ENCODE results near the gene DCDC2.
"Not testable (repeated sequence)": the region's sequence is repeated elsewhere in the genome, so short reads cannot be mapped to it uniquely, and the experiment has no call there.

The DCDC2 gene

DNA sequence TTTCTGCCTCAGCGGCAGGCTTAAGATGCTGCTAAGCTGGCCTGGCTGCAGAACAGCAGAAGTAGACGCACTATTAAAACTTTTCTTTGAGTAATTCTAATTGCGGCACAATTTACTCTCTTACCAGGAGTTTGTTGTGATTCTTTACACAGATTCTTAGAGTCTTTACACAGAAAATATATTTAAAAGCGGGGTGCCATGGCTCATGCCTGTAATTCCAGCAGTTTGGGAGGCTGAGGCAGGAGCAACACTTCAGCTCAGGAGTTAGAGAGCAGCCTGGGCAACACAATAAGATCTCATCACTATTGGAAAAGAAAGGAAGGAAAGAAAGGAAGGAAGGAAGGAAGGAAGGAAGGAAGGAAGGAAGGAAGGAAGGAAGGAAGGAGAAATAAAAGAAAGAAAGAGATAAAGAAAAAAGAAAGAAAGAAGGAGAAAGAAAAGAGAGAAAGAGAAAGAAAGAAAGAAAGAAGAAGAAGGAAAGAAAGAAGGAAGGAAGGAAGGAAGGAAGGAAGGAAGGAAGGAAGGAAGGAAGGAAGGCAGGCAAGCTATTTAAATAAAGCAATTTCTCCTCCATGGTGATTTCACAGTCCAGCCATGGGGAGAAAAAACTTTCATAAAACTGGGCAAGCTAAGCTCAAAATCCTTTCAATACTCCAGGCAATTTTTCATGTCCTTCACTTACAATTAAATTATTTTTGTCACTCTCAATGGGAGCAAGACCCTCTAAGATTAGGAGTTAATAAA lies 23.8 kb upstream of the DCDC2 start:
- no peak for DNase-seq (ENCODE audit: low spot score)

GRCh38 chr6:24378473-24379097 lies 20.7 kb upstream of the DCDC2 start:
- DNase-seq (ENCODE audit: low spot score): no peak

DNA sequence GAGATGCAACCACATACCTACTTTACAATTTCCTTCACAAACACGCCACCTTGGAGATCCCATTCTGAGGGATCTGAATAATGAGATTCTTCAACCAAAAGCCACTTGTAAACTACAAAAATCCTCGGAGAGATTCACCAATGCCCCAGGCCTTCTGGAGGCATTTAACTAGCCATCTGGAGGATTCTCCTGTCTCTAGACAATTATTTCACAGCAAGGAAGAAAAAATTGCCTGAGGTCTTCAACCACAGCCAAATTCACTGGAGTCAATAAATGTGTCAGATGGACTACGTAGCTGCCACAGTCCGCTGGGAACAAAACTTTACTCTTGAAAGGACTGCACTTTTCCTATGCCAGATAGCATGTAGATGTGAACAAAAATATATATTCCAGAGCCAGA lies 19.0 kb upstream of the DCDC2 start:
- DNase-seq (ENCODE audit: low spot score): no peak

GRCh38 chr6:24374612-24375011 lies 16.8 kb upstream of the DCDC2 start:
- DNase-seq (ENCODE audit: low spot score): no peak

DNA sequence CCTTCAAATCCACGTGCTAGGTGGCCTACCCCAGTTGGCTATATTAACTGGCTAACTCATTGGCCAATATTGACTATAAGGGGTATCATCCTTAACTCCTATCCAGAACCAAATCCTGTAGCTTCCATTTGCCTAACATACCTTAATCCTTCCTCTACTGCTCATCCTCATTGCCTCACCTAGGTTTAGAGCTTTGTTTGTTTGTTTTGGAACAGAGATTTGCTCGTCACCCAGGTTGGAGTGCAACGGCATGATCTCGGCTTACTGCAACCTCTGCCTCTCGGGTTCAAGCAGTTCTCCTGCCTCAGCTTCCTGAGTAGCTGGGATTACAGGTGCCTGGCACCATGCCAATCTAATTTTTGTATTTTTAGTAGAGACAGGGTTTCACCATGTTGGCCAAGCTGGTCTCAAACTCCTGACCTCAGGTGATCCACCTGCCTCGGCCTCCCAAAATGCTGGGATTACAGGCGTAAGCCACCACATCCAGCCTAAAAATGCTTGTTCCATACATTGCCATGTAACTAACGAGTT lies 7.3 kb upstream of the DCDC2 start:
- not testable (repeated sequence) for DNase-seq (ENCODE audit: low spot score)

DNA sequence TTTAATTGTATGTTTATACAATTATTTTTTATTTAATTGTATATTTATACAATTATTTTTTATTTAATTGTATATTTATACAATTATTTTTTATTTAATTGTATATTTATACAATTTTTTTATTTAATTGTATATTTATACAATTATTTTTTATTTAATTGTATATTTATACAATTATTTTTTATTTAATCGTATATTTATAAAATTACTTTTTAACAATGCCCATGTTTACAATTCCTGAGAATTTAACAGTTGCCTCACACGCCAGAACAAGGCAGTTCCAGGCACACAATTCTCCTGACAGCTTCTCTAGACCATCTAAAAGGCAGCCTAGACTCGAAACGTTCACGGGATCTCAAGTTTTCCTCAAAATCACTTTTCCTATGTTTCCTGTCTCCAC lies 4.5 kb upstream of the DCDC2 start:
- not testable (repeated sequence) for DNase-seq (ENCODE audit: low spot score)

DNA sequence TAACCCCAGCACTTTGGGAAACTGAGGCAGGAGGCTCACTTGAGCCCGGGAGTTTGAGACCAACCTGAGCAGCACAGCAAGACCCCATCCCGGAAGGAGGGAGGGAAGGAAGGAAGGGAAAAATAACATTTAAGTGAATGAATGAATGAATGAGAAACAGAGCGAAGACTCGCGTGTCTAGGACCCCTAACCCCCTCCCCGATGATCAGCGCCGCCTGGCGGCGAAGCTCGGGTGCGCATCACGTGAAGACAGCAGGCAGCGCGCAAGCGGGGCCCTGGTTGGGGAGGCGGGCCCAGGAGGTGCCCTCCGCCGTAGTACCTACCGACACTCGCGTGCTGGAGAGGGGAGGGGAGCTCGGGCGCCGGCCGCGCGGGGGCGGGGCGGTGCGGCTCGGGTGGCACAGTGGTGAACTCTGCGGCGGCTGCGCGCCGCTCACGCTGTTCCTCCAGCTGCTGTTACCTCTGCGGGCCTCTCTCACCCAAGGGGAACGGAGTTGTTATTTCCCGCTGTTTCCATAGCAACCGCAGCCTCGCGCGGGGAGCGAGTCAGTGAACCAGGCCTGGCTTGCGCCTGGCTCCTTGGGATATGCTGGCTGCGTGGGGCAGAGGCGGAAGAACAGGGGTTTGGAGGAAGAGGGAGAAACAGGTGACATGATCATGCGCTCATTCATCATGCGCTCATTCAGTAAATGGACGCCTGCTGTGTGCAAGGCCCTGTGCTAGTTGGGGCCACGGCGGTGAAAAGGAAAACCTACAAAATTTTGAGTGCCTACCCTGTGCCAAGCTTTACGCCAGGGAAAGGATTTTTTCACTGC lies 2.0 kb upstream of the DCDC2 start:
- peak; percentile 92 for DNase-seq (ENCODE audit: low spot score)

DNA sequence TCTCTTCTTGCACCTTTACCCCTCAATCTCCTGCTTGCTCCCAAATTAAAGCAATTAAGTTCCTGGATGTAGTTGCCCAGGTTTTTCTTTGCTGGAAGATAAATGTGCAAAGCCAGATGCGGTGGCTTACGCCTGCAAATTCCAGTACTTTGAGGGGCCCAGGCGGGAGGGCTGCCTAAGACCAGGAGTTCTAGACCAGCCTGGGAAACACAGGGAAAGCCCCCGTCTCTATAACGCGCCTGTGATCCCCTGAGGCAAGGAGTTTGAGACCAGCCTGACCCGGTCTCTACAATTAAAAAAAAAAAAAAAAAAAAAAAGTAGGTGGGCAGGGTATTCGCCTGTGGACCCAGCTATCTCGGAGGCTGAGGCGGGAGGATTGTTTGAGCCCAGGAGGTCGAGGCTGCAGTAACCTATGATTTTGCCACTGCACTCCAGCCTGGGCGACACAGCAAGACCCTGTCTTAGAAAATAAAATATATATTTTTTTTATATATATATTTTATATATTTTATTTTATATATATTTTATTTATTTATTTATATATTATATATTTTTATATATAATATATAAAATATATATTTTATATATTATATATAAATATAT lies 461 bp upstream of the DCDC2 start:
- DNase-seq (ENCODE audit: low spot score): no peak

DNA sequence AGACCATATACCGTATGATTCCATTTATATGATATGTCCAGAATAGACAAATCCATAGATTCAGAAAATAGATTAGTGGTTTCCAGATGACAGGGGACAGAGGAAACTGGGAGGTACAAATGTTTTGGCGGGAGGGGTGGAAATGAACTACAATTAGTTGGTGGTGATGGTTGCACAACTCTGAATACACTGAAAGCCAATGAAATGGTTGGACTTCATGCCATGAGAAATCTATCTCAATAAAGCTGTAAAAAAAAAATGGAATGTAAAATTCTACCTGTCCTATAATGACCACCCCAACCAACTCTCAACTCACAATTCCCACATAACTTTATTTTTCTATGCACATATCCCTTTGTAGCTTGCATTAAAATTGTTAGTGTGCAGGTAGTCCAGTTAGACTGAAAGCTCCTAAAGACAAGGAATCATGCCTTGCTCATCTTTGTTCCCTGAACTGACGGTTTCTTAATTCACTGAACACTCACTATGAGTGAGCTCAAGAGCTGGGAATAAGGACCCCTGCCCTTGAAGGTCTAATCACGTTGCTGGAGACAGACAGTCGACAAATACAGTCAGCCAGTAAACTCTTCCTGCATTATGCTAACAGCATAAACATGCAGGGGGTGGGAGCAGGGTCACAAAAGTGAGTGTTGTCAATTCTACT lies 1.4 kb downstream of the DCDC2 start:
- DNase-seq (ENCODE audit: low spot score): no peak

DNA sequence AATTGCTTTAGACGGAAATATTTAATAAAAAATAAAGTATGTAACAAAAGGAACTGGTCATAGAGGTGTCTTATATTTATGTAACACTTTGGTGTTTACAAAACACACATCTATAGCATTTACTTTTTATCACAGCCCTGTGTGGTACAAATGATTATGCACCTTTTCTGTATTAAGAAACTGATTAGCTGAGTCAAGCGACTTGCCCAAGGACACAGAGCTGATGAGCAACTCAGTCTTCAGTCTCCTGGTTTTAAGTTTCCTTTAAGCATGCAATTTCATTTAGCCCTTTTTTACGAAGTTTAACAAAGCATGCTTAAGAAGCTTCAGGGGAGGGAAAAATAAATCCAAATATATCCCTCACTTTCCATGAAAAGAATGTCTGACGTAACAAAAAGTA lies 2.5 kb downstream of the DCDC2 start:
- no peak for DNase-seq (ENCODE audit: low spot score)

DNA sequence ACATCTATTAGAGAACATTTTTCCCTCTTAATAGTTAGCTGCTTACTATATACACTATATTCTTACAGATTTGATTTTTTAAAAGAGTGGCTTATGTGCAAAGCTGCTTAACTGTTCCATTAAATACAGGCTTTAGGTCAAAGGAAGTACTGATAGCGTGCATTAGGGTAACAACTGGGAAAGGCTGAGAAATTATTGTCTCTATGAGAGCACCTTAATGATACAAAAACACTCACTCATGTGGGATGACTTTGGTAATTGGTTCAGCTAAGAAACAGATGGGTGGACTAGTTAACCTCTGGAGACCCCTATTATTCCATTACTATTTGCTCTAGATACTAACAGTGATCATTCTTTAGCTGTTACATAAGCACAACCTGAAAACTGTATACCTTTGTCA lies 4.0 kb downstream of the DCDC2 start:
- DNase-seq (ENCODE audit: low spot score): no peak

DNA sequence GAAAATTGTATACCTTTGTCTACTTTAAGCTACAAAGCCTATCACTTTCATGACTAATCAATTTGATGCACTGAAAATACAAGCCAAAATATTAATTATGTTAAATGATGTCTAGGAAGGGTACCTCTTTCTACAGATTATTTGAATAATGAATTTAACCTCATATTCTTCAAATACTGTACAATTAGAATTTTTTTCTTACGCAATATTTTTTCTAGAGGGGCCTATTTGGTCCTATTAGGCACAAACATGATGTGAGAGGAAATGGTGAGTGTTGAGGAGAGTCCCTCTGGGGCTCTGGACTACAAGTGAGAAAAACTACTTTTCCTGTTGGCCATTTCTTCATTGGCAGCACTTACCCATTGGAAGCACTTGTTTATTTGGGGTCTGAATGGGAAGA lies 5.4 kb downstream of the DCDC2 start:
- no peak for DNase-seq (ENCODE audit: low spot score)

DNA sequence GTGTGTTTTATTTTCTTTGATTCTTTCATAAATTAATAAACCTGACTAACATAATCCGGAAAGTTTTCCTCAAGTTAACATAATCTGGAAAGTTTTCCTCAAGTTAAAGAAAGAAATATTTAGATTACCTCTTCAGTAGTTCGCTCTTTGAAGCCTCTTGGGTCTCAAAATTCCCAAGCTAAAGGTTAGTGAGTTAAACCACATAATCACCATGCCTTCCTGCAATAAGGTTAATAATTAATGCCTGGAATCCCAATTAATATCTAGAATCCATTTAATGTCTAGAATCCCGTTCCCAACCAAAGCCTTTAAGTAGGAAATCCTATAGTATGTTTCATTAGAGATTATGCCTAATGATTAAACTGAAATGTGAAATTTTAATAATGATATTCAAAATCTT lies 12.9 kb downstream of the DCDC2 start:
- DNase-seq (ENCODE audit: low spot score): no peak

DNA sequence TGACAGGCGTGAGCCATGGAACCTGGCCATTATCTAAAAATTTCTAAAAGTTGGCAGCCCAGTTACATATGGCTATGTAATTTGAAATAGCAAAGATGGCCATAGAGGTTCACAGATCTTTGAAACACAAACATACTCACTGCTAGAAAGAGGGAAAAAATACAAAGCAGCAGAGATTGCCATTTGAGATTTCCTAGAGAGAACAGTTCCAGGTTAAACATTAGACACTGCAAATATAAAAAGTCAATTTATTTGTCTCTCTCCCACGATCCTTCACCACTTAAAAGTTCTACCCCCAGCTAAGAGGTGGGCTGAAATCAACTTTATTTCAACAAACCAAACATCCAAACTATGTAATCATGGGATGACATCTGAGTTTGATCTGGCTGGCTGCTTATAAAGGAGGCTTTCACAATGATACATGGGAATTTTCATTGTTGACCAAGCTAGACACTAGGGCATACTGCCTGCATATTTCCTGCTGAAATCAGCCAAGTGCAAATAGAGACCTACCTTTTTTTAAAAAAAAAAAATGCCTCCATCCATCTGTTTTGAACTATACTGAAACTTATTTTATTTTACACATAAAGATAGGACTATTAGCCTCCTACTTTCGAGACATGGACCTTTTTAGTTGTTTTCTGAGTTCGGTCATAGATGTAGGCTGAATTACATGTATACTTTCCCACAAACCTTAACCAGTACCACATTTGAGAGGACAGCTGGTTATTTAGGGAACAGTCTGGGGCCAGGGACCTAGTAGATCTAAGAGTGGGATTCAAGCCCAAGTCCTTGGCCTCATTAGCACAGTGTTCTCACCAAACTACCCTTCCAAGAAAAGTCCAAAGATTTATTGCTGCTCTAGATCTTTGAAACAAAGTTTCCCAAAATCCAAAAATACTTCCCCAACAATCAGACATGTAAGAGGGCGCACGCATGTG lies 16.6 kb downstream of the DCDC2 start:
- no peak for DNase-seq (ENCODE audit: low spot score)

DNA sequence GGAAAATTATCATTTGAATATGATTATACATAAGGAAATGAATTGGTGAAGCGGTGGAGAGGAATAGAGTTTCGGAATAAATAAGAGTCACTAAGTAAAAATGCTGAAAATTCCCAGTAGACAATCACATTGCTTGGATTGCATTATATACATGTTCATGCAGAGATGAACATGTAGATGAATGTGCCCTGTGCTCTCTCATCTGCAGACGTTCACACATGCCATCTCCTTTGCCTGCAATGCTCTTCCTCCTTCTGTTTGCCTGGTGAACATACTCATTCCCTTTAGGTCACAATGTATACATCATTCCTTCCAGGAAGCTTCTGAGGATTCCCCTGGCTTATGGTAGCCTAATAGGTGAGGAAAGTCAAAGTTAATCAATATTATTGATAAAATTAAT lies 17.9 kb downstream of the DCDC2 start:
- no peak for DNase-seq (ENCODE audit: low spot score)

DNA sequence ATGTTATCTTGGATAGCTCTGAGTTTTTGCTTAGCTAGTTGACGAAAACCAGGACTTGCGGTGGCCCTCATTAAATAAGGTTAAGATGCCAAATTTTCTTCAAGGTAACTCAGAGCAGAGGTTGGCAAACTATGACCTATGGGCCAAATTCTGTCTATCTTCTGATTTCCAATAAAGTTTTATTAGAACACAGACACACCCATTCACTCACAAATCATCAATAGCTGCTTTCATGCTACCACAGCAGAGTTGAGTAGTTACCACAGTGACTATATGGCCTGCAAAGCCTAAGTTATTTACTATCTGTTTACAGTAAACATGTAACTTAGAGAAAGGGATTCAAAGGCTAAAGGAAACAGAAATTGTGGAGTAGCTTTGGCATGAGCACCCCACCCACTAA lies 23.6 kb downstream of the DCDC2 start:
- no peak for DNase-seq (ENCODE audit: low spot score)

GRCh38 chr6:24332317-24332716 lies 25.5 kb downstream of the DCDC2 start:
- no peak for DNase-seq (ENCODE audit: low spot score)

DNA sequence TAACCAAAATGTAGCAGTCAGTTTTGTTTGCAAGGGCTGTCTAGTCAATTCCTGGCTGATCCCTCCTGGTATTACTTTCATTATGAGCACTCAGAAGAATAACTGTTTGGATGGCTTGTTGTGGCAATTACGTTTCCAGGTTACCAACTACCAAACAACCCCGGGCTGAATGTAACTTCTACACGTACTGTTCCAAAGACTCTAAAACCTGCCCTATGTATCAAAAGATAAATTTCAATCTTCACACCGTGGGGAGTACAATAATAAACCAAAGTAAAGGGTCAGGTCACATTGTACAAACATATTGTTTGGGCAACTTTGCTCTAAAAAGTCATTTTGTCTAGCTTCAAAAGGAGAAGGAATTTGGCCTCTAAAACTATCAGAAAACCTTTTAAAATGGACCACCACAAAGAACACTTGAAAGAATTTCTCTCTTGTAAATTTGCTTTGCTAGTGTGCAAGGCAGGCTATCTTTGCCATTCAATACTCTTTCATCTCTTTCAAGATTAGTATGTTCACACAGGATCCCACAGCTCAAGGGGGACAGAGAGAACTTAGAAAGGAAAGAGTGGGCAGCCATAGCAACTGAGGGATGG lies 27.6 kb downstream of the DCDC2 start:
- no peak for DNase-seq (ENCODE audit: low spot score)

GRCh38 chr6:24329451-24329850 lies 28.4 kb downstream of the DCDC2 start:
- DNase-seq (ENCODE audit: low spot score): no peak

- DNase-seq (ENCODE audit: low spot score): no peak
Observed at GRCh38 chr6:24329022-24329421, 28.8 kb downstream of the DCDC2 start.

All from SK-N-DZ (cell line).